ENCODE data around the gene NME8. TPM values are rescaled to one million over a fixed set of nuclear protein-coding genes. Genes with fewer than 3 reads are reported as not detected.
"Not testable (repeated sequence)": the region's sequence is repeated elsewhere in the genome, so short reads cannot be mapped to it uniquely, and the experiment has no call there.

The NME8 gene, protein sequence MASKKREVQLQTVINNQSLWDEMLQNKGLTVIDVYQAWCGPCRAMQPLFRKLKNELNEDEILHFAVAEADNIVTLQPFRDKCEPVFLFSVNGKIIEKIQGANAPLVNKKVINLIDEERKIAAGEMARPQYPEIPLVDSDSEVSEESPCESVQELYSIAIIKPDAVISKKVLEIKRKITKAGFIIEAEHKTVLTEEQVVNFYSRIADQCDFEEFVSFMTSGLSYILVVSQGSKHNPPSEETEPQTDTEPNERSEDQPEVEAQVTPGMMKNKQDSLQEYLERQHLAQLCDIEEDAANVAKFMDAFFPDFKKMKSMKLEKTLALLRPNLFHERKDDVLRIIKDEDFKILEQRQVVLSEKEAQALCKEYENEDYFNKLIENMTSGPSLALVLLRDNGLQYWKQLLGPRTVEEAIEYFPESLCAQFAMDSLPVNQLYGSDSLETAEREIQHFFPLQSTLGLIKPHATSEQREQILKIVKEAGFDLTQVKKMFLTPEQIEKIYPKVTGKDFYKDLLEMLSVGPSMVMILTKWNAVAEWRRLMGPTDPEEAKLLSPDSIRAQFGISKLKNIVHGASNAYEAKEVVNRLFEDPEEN
- 1 to 10 TPM; 2.3 to 9.2 TPM for total RNA-seq
- polyA plus RNA-seq (2013, experiment 1 of 2) = not detected
- not detected for polyA plus RNA-seq (2013, experiment 2 of 2)
- long read RNA-seq, experiment 1 = 0 reads
- long read RNA-seq, experiment 2 = 0 reads
- long read RNA-seq, experiment 3, partial matches to known transcripts = 0 of 1 reads
- long read RNA-seq, experiment 3, other reads (novel, unspliced or antisense) = 1 of 1 reads
- long read RNA-seq, experiment 4, partial matches to known transcripts = 0 of 2 reads
- long read RNA-seq, experiment 4, other reads (novel, unspliced or antisense) = 2 of 2 reads

DNA sequence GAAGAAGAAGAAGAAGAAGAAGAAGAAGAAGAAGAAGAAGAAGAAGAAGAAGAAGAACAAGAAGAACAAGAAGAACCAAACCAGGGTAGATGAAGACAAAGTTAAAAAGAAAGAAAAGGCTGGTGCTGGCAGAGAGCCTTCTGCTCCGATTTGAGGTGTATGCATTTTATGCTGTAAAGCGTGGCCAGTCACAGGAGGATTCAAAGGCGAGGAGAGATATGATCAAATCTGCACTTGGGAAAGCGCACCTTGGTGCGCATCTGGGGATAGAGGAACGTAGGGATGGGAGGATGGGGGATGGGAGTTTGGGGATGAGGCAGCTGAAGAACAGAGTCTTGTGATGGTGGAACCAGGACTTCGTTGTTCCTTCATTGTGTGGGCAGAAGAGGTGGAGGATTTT is at the start of gene NME8:
TSS of gene NME8 (plus strand) at position 301 of the 400 bp plus-strand sequence. CDS start 1,670 bp downstream, outside the sequence.
- H3K27ac Mint-ChIP-seq = no peak within 1 kb of the TSS
- no peaks in the 10 kb centered on the region for H3K4me1 Mint-ChIP-seq
- no peaks in the 10 kb centered on the region for H3K36me3 Mint-ChIP-seq (ENCODE audit: low read depth)
- Histone ChIP-seq H3K36me3 (ENCODE audit: control insufficient read depth, insufficient read depth, low read length) (no peaks in the 10 kb centered on the region), H3K4me1 (ENCODE audit: control insufficient read depth, insufficient read depth, low read length) (no peaks in the 10 kb centered on the region), H3K4me3 (ENCODE audit: low read length) (no peak within 1 kb of the TSS), H3K9me3 (ENCODE audit: control insufficient read depth, low read length) (no peaks in the 10 kb centered on the region), H3K9ac (ENCODE audit: extremely low read depth, low read length, poor library complexity, severe bottlenecking) (no peak within 1 kb of the TSS), H3K27ac (ENCODE audit: low read depth, low read length) (no peak within 1 kb of the TSS), H3K27me3 (ENCODE audit: control insufficient read depth, insufficient read depth, low read length, poor library complexity, severe bottlenecking) (no peaks in the 10 kb centered on the region)
- no peak for DNase-seq
- H3K9me3 Mint-ChIP-seq = peaks cover 8% of the 10 kb centered on the region
- H3K27me3 Mint-ChIP-seq (ENCODE audit: insufficient read depth) = peaks cover 8% of the 10 kb centered on the region
- TF ChIP-seq, protein P1, sequence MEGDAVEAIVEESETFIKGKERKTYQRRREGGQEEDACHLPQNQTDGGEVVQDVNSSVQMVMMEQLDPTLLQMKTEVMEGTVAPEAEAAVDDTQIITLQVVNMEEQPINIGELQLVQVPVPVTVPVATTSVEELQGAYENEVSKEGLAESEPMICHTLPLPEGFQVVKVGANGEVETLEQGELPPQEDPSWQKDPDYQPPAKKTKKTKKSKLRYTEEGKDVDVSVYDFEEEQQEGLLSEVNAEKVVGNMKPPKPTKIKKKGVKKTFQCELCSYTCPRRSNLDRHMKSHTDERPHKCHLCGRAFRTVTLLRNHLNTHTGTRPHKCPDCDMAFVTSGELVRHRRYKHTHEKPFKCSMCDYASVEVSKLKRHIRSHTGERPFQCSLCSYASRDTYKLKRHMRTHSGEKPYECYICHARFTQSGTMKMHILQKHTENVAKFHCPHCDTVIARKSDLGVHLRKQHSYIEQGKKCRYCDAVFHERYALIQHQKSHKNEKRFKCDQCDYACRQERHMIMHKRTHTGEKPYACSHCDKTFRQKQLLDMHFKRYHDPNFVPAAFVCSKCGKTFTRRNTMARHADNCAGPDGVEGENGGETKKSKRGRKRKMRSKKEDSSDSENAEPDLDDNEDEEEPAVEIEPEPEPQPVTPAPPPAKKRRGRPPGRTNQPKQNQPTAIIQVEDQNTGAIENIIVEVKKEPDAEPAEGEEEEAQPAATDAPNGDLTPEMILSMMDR (conservative IDR thresholded peaks at IDR 0.05) = no peak
- no peak within 1 kb of the TSS for H3K4me3 Mint-ChIP-seq
- WGBS, 2 experiments (ENCODE audit: insufficient coverage in 1 of 2, insufficient read length in 1 of 2) = 78 to 80% methylated on average over 5 to 6 of the region's 7 CpGs

DNA sequence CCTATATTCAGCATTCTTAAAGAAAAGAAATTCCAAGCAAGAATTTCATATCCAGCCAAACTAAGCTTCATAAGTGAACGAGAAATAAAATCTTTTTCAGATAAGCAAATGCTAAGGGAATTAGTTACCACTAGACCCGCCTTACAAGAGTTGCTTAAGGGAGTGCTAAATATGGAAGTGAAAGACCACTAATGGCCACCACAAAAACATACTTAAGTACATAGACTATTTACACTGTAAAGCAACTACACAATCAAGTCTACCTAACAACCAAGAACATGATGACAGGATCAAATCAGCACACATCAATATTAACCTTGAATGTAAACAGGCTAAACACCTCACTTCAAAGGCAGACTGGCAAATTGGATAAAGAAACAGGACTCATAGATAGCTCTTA is 42.2 kb upstream of the NME8 start:
- H3K36me3 ChIP-seq (ENCODE audit: control insufficient read depth, insufficient read depth, low read length) = no peaks in the 10 kb centered on the region
- no peaks in the 10 kb centered on the region for H3K9me3 ChIP-seq (ENCODE audit: control insufficient read depth, low read length)
- H3K27me3 ChIP-seq (ENCODE audit: control insufficient read depth, insufficient read depth, low read length, poor library complexity, severe bottlenecking) = no peaks in the 10 kb centered on the region
- no peak overlapping the region for H3K4me3 ChIP-seq (ENCODE audit: low read length)
- TF ChIP-seq, protein P1 (conservative IDR thresholded peaks at IDR 0.05) = no peak
- no peak overlapping the region for H3K27ac ChIP-seq (ENCODE audit: low read depth, low read length)
- H3K27ac Mint-ChIP-seq = no peak overlapping the region
- peaks cover 1% of the 10 kb centered on the region for H3K27me3 Mint-ChIP-seq (ENCODE audit: insufficient read depth)
- no peak overlapping the region for H3K9ac ChIP-seq (ENCODE audit: extremely low read depth, low read length, poor library complexity, severe bottlenecking)
- no peak overlapping the region for H3K4me3 Mint-ChIP-seq
- H3K4me1 ChIP-seq (ENCODE audit: control insufficient read depth, insufficient read depth, low read length) = no peaks in the 10 kb centered on the region
- 94% methylated on average over 2 of the region's 2 CpGs; no CpG with 5 or more reads in 1 of the 2 experiments for WGBS, 2 experiments (ENCODE audit: insufficient coverage in 1 of 2, insufficient read length in 1 of 2)
- H3K9me3 Mint-ChIP-seq = peaks cover 6% of the 10 kb centered on the region
- H3K4me1 Mint-ChIP-seq = no peaks in the 10 kb centered on the region
- no peaks in the 10 kb centered on the region for H3K36me3 Mint-ChIP-seq (ENCODE audit: low read depth)
- DNase-seq = no peak

DNA sequence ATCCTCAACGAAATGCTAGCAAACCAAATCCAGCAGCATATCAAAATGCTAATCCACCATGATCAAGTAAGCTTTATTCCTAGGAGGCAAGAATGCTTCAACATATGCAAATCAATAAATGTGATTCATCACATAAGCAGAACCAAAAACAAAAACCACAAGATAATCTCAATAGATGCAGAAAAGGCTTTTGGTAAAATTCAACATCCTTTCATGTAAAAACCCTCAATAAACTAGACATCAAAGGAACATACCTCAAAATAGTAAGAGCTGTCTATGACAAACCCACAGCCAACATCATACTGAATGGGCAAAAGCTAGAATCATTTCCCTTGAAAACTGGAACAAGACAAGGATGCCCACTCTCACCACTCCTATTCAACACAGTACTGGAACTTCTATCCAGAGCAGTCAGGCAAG is 36.2 kb upstream of the NME8 start:
- H3K27me3 Mint-ChIP-seq (ENCODE audit: insufficient read depth); H3K4me3 Mint-ChIP-seq; DNase-seq; H3K9me3 ChIP-seq (ENCODE audit: control insufficient read depth, low read length); H3K9ac ChIP-seq (ENCODE audit: extremely low read depth, low read length, poor library complexity, severe bottlenecking); H3K4me1 Mint-ChIP-seq; H3K27me3 ChIP-seq (ENCODE audit: control insufficient read depth, insufficient read depth, low read length, poor library complexity, severe bottlenecking); H3K4me1 ChIP-seq (ENCODE audit: control insufficient read depth, insufficient read depth, low read length); H3K9me3 Mint-ChIP-seq; H3K27ac ChIP-seq (ENCODE audit: low read depth, low read length); H3K36me3 ChIP-seq (ENCODE audit: control insufficient read depth, insufficient read depth, low read length); H3K36me3 Mint-ChIP-seq (ENCODE audit: low read depth); H3K4me3 ChIP-seq (ENCODE audit: low read length); H3K27ac Mint-ChIP-seq: not testable (repeated sequence)
- WGBS, 2 experiments (ENCODE audit: insufficient coverage in 1 of 2, insufficient read length in 1 of 2) = 82 to 100% methylated on average over 1 of the region's 1 CpG

Measured in endodermal cell (in vitro differentiated cells).